ENCODE data around the gene BNC2.

DNA sequence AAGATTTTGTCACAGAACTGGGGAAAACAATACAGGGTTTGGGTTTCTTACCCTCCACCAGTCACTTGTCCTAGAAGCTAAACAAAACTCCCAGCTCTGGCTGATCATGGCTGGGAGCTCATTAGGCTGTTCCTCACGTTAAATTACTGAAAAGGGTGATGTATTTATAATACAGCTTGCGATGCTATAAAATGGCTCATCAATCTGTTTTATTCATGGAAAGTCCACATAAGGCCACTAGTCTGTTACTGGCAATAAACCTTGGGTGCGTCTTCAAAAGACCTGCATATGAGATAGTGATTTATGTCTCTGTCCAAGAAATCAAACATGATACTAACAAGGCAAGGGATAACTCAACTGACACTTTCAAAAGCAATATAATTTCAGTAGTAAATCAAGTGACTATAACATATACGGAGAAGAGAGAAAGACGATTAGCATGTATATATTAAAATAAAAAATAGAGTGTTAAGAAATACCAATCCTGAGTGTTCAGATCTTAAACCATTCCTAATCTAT lies 219.0 kb downstream of the BNC2 start:
- TF ChIP-seq RAD21 (IDR thresholded peaks at IDR 0.05; ENCODE audit: low read length) (no peak), CEBPB (IDR thresholded peaks at IDR 0.05; ENCODE audit: low read depth, low read length) (no peak), SMC3 (IDR thresholded peaks at IDR 0.05; ENCODE audit: low read depth, low read length) (no peak), RCOR1 (IDR thresholded peaks at IDR 0.05; ENCODE audit: insufficient replicate concordance, low read length) (no peak), POLR2A (IDR thresholded peaks at IDR 0.05; ENCODE audit: low read depth, low read length) (no peak), RFX5 (IDR thresholded peaks at IDR 0.05; ENCODE audit: low read depth, low read length) (no peak), CHD1 (IDR thresholded peaks at IDR 0.05; ENCODE audit: low read depth, low read length) (no peak), MAFK (IDR thresholded peaks at IDR 0.05; ENCODE audit: low read depth, low read length) (no peak)
- TF ChIP-seq, protein P1, sequence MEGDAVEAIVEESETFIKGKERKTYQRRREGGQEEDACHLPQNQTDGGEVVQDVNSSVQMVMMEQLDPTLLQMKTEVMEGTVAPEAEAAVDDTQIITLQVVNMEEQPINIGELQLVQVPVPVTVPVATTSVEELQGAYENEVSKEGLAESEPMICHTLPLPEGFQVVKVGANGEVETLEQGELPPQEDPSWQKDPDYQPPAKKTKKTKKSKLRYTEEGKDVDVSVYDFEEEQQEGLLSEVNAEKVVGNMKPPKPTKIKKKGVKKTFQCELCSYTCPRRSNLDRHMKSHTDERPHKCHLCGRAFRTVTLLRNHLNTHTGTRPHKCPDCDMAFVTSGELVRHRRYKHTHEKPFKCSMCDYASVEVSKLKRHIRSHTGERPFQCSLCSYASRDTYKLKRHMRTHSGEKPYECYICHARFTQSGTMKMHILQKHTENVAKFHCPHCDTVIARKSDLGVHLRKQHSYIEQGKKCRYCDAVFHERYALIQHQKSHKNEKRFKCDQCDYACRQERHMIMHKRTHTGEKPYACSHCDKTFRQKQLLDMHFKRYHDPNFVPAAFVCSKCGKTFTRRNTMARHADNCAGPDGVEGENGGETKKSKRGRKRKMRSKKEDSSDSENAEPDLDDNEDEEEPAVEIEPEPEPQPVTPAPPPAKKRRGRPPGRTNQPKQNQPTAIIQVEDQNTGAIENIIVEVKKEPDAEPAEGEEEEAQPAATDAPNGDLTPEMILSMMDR (conservative IDR thresholded peaks at IDR 0.05; ENCODE audit: low read depth, low read length): no peak
